Fibroblast of the aortic adventitia (primary cell): ENCODE data around the gene TRAPPC2B. TPM values are rescaled to one million over a fixed set of nuclear protein-coding genes. Genes with fewer than 3 reads are reported as not detected.
A peak's percentile ranks its signal among the peaks of the same experiment; 100 is the strongest.

Experiments
- DNase-seq: peaks from one replicate; pipeline ENCODE4 v3.0.0-alpha.2; 2010; ENCODE audit warnings: low read depth
- H3K4me3 ChIP-seq: 2 replicates; pipeline ENCODE4 v1.5.1; 2011; ENCODE audit warnings: low read depth, mild to moderate bottlenecking, control low read depth, low read length, moderate library complexity
- total RNA-seq: library from RNA; depleted of rRNA; stranded (reverse); fragments of >200 nt; gene quantifications from 2 replicates; pipeline ENCODE4 v1.2.3, GENCODE V29; 2012; ENCODE audit warnings: low replicate concordance
- TF ChIP-seq, protein P1 (sequence below): IDR thresholded peaks from 2 replicates; pipeline ENCODE4 v1.5.1; 2011; ENCODE audit warnings: mild to moderate bottlenecking, low read length, control low read depth, inconsistent platforms; ENCODE audit not compliant: insufficient read depth

The TRAPPC2B gene
- total RNA-seq, 1 donor = 11.7 TPM

GRCh38 chr19:57406516-57407123, 43.3 kb downstream of the TRAPPC2B start:
- DNase-seq = peak; percentile 58
- TF ChIP-seq, protein P1, sequence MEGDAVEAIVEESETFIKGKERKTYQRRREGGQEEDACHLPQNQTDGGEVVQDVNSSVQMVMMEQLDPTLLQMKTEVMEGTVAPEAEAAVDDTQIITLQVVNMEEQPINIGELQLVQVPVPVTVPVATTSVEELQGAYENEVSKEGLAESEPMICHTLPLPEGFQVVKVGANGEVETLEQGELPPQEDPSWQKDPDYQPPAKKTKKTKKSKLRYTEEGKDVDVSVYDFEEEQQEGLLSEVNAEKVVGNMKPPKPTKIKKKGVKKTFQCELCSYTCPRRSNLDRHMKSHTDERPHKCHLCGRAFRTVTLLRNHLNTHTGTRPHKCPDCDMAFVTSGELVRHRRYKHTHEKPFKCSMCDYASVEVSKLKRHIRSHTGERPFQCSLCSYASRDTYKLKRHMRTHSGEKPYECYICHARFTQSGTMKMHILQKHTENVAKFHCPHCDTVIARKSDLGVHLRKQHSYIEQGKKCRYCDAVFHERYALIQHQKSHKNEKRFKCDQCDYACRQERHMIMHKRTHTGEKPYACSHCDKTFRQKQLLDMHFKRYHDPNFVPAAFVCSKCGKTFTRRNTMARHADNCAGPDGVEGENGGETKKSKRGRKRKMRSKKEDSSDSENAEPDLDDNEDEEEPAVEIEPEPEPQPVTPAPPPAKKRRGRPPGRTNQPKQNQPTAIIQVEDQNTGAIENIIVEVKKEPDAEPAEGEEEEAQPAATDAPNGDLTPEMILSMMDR = peak; percentile 81
- H3K4me3 ChIP-seq = no peak overlapping the region

GRCh38 chr19:57410877-57411671, 47.7 kb downstream of the TRAPPC2B start, which contains the start of gene ZNF17:
TSS of gene ZNF17 (plus strand) at chr19:57411161. CDS start at chr19:57413616, 2,455 bp downstream.
- TF ChIP-seq, protein P1 = no peak
- H3K4me3 ChIP-seq = peak within 1 kb of the TSS; percentile 80
- peak; percentile 95 for DNase-seq

Other genes starting within 250 kb of the TRAPPC2B start
- not detected in 2 replicates for gene USP29, start 243.6 kb upstream of the TRAPPC2B start, total RNA-seq
- not detected in 2 replicates for gene ZIM3, start 218.3 kb upstream of the TRAPPC2B start, total RNA-seq
- gene DUXA, start 196.1 kb upstream of the TRAPPC2B start, total RNA-seq = not detected in 2 replicates
- gene ZNF264, start 172.1 kb upstream of the TRAPPC2B start, total RNA-seq = 19.5 and 123 TPM in 2 replicates
- 0.72 and 1.6 TPM in 2 replicates for gene AURKC, start 132.5 kb upstream of the TRAPPC2B start, total RNA-seq
- gene ZNF805, start 122.9 kb upstream of the TRAPPC2B start, total RNA-seq = 23.2 and 32.5 TPM in 2 replicates
- 71.8 and 78.5 TPM in 2 replicates for gene ZNF460, start 83.1 kb upstream of the TRAPPC2B start, total RNA-seq
- 5.1 and 9.4 TPM in 2 replicates for gene ZNF543, start 43.1 kb upstream of the TRAPPC2B start, total RNA-seq
- 8.7 and 9.7 TPM in 2 replicates for gene ZNF304, start 12.3 kb upstream of the TRAPPC2B start, total RNA-seq
- gene ZNF547, start within 50 bp of the TRAPPC2B start, total RNA-seq = 2.5 and 4.1 TPM in 2 replicates
- gene ZNF548, start 26.3 kb downstream of the TRAPPC2B start, total RNA-seq = 19.5 and 20.4 TPM in 2 replicates
- gene ZNF17, start 47.6 kb downstream of the TRAPPC2B start, total RNA-seq = 11.7 and 11.9 TPM in 2 replicates
- gene ZNF749, start 71.8 kb downstream of the TRAPPC2B start, total RNA-seq = 1.8 and 7.8 TPM in 2 replicates
- gene VN1R1, start 93.6 kb downstream of the TRAPPC2B start, total RNA-seq = 0.16 and 0.90 TPM in 2 replicates
- 6.4 and 17.9 TPM in 2 replicates for gene ZNF772, start 114.0 kb downstream of the TRAPPC2B start, total RNA-seq
- gene ZNF419, start 124.2 kb downstream of the TRAPPC2B start, total RNA-seq = 7.8 and 10.3 TPM in 2 replicates
- 15.6 and 16.6 TPM in 2 replicates for gene ZNF773, start 136.4 kb downstream of the TRAPPC2B start, total RNA-seq
- 1.1 and 5.3 TPM in 2 replicates for gene ZNF549, start 163.8 kb downstream of the TRAPPC2B start, total RNA-seq
- 2.1 and 7.8 TPM in 2 replicates for gene ZNF550, start 196.3 kb downstream of the TRAPPC2B start, total RNA-seq
- 3.4 and 8.0 TPM in 2 replicates for gene ZNF416, start 215.4 kb downstream of the TRAPPC2B start, total RNA-seq
- 4.2 and 11.0 TPM in 2 replicates for gene ZIK1, start 220.6 kb downstream of the TRAPPC2B start, total RNA-seq
- 1.1 and 5.6 TPM in 2 replicates for gene ZNF530, start 236.3 kb downstream of the TRAPPC2B start, total RNA-seq